HG03175 (cell line): ENCODE data around the gene RAP1A.
"Not testable (repeated sequence)": the region's sequence is repeated elsewhere in the genome, so short reads cannot be mapped to it uniquely, and the experiment has no call there.

Experiments used
- ATAC-seq: cut with Tn5 transposase; IDR thresholded peaks from one replicate; pipeline ENCODE4 v1.9.1; 2021; ENCODE audit warnings: mild to moderate bottlenecking, moderate library complexity; ENCODE audit not compliant: unreplicated experiment

RAP1A gene

DNA sequence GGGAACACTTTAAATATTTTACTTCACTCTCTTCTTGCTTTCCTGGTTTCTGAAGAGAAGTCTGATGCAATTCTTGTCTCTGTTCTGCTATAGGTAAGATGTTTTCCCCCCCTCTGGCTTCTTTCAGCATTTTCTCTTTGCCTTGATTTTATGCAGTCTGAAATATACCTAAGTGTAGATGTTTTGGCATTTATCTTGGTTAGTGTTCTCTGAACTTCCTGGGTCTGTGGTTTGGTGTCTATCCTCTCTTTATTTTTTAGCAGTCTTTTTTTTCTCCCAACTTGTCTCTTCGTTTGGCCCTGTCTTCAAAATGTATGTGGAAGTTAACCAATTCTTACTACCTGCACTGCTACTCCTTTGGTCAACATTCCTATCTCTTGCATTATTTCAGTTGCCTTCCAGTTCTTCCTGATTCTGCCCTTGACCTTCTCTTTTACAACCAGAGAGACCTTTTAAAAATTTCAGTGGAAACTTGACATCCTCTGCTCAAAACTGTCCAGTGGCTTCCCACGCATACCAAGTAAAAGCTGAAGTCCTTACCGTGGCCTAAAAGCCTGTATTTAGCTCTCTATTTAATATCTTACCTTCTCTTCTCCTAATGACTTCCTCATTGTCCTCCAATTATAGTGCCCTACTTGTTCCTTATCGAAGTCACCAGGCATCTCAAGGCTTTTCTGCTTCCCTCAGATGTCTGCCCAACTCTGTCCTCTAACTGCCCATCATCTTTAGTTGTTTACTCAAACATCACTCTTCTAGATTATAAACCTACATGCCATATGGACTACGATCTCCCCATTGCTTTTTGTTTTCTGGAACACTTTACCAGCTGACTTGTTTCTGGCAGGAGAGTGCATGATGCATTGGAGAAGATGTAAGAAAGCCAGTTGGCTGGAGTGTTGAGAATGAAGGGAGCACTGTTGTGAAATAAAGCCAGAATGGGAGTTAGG is 40.9 kb downstream of the RAP1A start:
- ATAC-seq, result no peak

DNA sequence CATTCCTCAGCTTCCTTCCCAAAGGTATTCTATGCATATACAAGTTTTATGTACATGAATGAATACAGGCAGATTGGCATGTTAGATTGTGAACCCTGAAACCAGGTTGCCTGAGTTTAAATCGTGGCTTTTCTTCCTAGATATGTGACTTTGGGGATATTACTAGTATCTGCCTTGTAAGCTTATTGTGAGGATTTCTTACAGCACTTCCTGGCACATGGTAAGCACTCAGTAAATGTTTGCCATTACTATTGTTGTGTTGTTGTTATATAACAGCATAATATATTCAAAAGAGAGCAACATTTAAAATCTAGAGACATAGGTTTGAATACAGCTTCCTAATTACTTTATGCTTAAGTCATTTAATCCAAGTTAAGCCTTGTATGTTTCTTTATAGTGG is 45.1 kb downstream of the RAP1A start:
- no peak for ATAC-seq

DNA sequence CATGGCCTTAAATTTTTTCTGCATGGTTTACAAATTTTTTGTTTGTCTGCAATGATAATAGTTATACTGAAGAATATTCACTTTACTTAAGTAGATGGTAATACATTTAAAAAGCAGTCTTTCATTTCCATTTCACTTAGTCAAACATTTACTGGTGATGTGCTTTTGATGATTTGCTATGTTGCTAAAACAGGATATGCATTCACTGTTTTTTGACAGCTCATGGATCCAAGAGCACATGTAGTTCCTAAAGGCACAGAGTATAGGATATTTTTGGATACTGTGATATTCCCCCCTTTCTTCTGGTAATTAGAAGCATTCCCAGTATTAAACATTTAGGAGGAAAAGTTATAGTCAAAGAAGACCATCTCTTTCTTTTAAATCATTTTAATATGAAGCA is 45.9 kb downstream of the RAP1A start:
- ATAC-seq, result no peak

DNA sequence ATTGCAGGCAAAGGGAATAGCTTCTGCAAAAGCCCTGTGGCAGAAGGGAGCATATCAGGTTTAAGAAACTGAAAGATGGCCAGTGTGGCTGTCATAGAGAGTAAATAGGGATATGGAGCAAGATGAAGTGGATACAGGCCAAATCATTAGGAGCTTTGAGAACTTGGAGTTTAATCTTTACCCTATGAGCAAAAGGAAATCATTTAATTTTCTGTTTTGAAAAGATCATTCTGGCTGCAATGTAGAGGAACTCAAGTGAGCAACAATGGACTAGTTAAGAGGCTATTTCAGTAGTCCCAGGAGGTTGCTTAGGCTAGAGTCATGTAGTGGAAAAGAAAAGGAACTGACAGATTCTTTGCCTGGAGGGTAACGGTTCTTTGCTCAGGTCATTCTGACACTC is 47.2 kb downstream of the RAP1A start:
- ATAC-seq, result no peak

DNA sequence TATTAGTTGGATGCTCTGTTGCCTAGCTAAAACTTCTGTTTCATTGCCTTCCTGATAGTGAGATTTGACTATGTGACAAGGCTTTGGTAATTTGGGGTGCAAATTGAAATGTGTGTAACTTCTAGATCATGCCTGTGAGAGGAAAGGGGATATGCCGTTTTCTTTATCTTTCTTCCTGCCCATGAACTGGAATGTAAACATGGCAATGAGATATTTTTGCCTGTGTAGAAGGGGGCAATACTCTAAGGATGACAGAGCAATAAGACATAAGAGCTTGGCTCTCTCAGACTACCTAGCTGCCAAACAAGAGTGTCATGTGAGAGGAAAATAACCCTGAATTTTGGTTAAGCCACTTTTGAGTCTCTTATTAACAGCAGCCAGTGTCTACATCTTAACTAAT is 49.7 kb downstream of the RAP1A start:
- ATAC-seq, result no peak

DNA sequence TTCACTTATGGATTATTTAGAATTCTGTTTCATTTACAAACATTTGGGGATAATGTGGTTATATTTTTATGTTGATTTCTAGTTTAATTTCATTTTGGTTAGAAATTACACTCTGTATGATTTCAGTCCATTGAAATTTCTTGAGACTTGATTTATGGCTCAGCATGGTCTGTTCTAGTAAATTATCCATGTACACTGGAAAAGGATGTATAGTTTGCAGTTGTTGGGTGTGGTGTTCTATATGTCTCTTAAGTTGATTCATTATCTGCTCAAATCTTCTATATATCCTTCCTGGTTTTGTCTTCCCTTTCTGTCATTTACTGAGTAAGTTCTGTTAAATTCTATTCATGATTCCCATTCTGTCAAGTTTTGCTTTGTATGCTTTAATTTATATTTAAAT is 52.3 kb downstream of the RAP1A start:
- no peak for ATAC-seq

DNA sequence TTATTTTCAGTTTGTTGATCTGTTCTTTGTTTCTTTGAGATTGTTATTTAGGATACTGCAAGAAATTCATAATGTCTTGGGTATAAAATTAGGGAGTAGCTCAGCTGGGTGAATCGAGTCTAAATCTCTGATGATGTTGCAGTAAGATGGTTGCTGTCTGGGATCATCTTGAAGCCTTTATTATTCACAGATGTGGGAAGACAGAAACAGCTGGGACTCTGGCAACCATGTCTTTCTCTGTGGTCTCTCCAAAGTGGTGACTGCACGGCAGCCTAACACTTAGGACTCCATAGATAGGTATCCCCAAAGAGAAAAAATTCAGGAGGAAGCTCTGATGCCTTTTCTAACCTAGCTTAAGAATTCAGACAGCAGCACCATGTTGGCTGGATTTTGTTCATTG is 52.7 kb downstream of the RAP1A start:
- ATAC-seq, result no peak

DNA sequence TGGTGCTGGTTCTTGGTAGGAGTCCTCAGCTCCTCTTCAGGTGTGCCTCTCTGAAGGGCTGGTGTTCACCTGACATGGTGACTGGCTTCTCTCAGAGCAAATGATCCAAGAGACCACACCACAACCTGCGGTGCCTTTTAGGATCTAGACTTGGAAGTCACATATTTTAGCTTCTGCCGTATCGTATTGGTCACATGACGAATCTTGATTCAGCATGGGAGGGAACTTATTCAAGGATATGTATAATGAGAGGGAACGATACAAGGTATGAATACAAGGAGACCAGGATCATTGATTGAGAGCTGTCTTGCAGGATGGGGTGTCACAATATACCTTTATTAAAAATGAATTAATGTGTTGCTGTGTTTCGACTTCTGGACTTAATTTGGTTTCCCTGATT is 58.0 kb downstream of the RAP1A start:
- no peak for ATAC-seq

DNA sequence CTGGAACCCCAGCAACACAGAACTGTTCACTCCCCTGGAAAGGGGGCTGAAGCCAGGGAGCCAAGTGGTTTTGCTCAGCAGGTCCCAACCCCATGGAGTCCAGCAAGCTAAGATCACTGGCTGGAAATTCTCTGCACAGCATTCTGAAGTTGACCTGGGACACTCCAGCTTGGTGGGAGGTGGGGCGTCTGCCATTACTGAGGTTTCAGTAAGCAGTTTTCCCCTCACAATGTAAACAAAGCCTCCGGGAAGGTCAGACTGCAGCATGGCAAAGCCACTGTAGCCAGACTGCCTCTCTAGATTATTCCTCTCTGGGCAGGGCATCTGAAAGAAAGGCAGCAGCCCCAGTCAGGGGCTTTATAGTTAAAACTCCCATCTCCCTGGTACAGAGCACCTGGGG is 60.0 kb downstream of the RAP1A start:
- ATAC-seq, result no peak

DNA sequence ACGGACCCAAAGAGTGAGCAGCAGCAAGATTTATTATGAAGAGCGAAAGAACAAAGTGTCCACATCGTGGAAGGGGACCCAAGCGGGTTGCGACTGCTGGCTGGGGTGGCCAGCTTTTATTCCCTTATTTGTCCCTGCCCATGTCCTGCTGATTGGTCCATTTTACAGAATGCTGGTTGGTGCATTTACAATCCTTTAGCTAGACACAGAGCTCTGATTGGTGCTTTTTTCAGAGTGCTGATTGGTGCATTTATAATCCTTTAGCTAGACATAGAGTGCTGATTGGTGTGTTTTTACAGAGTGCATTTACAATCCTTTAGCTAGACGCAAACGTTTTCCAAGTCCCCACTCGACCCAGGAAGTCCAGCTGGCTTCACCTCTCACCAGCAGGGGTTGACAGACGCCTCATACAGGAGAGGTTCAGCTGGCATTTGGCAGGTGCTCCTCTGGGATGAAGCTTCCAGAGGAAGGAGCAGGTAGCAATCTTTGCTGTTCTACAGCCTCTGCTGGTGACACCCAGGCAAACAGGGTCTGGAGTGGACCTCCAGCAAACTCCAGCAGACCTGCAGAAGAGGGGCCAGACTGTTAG is 60.7 kb downstream of the RAP1A start:
- not testable (repeated sequence) for ATAC-seq

DNA sequence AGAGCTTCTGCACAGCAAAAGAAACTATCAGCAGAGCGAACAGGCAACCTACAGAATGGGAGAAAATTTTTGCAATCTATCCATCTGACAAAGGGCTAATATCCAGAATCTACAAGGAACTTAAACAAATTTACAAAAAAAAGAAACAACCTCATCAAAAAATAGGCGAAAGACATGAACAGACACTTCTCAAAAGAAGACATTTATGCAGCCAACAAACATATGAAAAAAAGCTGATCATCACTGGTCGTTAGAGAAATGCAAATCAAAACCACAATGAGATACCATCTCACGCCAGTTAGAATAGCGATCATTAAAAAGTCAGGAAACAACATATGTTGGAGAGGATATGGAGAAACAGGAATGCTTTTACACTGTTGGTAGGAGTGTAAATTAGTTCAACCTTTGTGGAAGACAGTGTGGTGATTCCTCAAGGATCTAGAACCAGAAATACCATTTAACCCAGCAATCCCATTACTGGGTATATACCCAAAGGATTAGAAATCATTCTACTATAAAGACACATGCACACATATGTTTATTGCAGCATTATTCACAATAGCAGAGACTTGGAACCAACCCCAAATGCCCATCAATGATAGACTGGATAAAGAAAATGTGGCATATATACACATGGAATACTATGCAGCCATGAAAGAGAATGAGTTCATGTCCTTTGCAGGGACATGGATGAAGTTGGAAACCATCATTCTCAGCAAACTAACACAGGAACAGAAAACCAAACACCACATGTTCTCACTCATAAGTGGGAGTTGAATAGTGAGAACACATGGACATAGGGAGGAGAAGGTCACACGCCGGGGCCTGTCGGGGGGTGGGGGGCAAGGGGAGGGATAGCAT is 65.9 kb downstream of the RAP1A start:
- not testable (repeated sequence) for ATAC-seq

DNA sequence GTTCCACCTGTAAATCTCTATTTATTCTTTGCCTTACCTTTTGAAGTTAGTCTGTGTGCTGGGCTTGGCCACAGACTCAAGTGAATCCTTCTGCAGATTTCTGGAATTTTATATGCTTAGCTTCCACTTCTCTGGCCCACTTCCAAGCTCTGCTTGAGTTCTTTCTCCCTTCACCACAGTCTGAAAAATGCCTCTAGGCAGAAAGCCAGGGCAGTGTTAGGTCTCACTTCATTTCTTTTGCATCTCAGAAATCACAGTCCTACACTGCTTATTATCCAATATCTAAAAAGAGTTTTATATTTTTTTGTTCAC is 70.7 kb downstream of the RAP1A start:
- no peak for ATAC-seq

DNA sequence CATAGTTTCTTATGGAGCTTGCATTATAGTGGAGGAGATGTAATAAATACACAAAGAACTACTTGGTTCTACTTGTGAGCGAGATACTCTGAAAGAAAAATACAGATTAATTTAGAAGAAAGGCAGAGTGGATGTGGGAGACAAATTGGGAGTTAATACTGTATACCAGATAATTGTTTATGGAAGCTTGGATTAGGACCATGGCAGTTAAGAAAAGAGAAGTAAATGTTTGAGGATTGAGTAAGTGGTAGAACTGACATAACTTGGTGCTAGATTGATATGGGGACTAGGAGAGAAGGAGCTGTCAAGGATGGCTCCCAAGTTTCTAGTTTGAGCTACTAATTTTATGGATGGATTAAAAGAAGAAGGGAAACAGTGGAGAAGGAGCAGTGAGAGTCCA is 72.3 kb downstream of the RAP1A start:
- no peak for ATAC-seq

DNA sequence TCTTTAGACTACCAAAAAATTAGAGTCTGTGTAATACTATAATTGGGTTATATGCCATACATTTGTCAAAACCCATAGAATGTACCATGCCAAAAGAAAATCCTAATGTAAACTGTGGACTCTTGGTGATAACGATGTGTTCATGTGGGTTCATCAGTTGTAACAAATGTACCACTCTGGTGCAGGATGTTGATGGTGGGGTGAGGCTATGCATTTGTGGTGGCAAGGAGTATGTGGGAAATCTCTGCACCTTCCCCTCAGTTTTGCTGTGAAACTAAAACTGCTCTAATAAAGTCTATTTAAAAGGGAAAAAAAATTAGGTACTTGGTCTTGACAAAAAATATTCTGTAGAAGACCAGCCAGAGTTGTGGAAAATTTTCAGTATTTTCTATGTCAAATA is 76.2 kb downstream of the RAP1A start:
- ATAC-seq, result no peak

DNA sequence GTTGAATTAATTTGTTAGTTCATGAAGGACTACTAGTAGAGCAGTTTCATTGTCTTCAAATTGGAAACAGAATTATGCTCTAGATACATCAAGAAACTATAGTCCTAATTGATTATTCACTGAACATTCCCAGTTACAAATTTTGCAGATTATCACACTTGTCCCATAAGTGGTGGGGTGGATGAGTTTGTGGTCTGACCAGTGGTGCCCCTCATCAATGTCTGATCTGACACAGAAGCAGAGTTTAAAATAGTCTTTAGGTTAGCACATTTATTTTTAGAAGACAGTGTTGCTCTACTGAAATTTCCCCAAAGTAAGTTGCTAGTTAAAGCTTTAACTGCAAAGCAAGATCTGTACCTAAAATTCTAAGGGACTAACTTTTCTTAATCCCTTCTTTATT is 76.7 kb downstream of the RAP1A start:
- no peak for ATAC-seq

DNA sequence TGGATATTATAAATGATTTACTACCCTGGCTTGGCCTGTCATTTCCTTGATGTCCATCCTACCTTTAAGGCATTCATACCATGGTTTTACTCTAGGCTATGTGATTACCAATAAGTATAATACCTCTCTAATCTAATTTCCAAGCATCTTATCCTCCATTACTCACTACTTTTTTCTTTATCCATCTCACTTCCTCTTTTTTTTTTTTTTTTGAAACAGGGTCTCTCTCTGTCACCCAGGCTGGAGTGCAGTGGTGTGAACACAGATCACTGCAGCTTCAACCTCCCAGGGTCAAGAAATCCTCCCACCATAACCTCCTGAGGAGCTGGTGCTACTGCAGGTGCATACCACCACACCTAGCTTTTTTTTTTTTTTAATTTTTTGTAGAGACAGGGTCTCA is 79.7 kb downstream of the RAP1A start:
- ATAC-seq, result no peak

DNA sequence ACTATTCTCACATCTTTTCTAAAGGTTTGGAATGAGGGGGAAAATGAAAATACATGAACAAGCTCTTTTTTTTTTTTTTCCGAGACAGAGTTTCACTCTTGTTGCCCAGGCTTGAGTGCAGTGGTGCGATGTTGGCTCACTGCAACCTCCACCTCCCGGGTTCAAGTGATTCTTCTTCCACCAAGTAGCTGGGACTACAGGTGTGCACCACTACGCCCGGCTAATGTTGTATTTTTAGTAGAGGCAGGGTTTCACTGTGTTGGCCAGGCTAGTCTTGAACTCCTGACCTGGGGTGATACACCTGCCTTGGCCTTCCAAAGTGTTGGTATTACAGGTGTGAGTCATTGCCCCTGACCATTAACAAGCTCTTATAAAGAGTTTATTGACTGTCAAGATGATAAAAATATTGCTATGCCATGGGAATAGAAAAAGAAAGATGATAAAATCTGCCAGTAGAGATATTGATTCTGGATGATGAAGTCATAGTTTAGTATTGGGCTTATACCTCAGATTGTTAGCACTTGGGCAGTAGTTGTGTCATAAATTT is 83.0 kb downstream of the RAP1A start:
- no peak for ATAC-seq

DNA sequence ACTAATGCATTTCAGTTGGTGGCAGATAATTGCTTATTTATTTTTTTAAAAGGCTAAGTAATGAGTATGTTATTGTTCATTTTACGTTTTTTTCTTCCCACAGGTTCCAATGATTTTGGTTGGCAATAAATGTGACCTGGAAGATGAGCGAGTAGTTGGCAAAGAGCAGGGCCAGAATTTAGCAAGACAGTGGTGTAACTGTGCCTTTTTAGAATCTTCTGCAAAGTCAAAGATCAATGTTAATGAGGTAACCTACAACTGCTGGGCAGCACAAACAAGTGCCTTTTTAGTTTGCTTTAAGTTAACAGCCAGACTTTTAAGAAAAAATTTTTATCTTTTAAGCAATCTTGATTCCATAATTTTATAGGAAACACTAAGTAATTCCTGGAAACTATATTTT is 84.7 kb downstream of the RAP1A start:
- ATAC-seq, result no peak

DNA sequence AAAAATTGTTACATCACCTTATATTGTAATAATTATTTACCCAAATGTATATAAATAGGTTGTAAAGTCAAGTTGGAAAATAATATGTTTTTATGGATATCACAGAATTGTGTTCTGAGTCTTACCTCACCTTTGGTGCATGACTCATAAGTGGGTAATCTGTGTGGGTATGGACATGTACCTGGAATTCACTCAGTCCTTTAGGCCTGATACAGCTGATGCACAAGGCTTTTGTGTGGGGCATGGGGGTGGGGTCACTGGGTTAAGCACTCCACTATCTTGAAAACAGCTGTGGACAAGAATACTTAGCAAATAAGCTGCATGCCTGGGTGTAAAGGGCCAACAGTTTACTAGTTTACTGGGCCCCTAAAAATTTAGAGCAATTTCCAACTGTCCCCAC is 85.2 kb downstream of the RAP1A start:
- no peak for ATAC-seq

DNA sequence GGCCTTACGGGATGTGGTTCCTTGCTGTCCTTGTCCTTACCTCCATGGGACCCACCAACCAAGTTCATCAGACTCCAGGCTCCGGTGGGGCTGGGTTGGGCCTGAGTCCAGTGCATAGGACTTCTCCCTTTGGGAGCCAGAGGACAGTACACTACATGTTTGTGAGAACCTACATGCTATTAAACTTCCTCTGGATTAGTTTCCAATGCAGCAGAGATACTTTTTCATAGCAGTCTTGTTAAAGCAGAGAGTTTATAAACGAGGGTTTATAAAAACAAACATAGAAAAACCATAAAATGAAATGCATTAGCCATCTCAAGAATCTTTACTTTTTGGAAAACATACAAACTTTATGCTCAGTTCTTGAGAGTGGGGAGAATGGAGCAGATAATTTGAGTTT is 86.3 kb downstream of the RAP1A start:
- ATAC-seq, result no peak

DNA sequence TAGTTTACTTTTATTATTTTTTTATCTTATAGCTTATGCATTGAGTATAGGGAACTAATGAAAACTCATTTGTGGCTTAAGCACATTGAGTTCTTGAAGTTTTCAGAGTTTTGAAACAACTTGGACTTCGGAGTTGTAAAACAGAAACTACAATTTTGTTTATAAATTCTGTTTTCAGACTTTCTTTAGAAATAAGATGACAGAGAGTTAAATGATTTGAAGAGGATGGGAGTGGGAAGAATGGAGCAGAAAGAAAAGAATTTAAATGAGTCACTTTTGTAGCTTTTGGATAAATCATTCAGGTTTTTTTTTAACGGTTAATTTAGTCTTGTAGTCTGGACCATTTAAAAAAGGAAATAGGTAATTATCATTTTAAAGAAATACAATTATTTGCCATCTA is 87.3 kb downstream of the RAP1A start:
- ATAC-seq, result no peak

DNA sequence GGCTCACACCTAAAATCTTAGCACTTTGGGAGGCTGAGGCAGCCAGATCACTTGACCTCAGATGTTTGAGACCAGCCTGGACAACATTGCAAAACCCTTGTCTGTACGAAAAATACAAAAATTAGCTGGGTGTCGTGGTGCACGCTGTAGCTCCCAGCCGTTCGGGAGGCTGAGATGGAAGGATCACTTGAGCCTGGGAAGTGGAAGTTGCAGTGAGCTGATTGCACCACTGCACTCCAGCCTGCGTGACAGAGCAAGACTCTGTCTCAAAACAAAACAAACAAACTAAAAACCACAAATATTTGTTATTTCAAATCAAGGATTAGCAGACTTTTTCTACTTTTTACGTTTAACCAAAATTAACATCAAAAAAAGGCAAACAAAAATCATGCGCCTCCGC is 88.3 kb downstream of the RAP1A start:
- ATAC-seq, result no peak
